Coronary artery (tissue), 2 donors: ENCODE data around the gene PPARG.
"Not testable (repeated sequence)": the region's sequence is repeated elsewhere in the genome, so short reads cannot be mapped to it uniquely, and the experiment has no call there.

Experiments used
- DNase-seq: peaks from one replicate; pipeline ENCODE4 v3.0.0-alpha.2; 2017; ENCODE audit warnings: low spot score
- H3K27ac ChIP-seq, 2 donors: fragments of 200-600 bp; sonication (generic); one replicate each; pipeline ENCODE4 v1.5.1; 2016 to 2019
- H3K4me3 ChIP-seq: fragments of 200-600 bp; sonication (generic); 2 replicates; pipeline ENCODE4 v1.5.1; 2016; ENCODE audit warnings: mild to moderate bottlenecking, moderate library complexity
- TF ChIP-seq, protein P1 (sequence below): fragments of 200-600 bp; sonication (generic); IDR thresholded peaks from one replicate; pipeline ENCODE4 v1.5.1; 2019; ENCODE audit warnings: antibody characterized with exemption

PPARG gene

GRCh38 chr3:12252889-12253288 lies 36.0 kb upstream of the PPARG start:
- Histone ChIP-seq H3K4me3 (no peak overlapping the region), H3K27ac (no peak overlapping the region)
- TF ChIP-seq, protein P1, sequence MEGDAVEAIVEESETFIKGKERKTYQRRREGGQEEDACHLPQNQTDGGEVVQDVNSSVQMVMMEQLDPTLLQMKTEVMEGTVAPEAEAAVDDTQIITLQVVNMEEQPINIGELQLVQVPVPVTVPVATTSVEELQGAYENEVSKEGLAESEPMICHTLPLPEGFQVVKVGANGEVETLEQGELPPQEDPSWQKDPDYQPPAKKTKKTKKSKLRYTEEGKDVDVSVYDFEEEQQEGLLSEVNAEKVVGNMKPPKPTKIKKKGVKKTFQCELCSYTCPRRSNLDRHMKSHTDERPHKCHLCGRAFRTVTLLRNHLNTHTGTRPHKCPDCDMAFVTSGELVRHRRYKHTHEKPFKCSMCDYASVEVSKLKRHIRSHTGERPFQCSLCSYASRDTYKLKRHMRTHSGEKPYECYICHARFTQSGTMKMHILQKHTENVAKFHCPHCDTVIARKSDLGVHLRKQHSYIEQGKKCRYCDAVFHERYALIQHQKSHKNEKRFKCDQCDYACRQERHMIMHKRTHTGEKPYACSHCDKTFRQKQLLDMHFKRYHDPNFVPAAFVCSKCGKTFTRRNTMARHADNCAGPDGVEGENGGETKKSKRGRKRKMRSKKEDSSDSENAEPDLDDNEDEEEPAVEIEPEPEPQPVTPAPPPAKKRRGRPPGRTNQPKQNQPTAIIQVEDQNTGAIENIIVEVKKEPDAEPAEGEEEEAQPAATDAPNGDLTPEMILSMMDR, result no peak
- DNase-seq, result no peak

DNA sequence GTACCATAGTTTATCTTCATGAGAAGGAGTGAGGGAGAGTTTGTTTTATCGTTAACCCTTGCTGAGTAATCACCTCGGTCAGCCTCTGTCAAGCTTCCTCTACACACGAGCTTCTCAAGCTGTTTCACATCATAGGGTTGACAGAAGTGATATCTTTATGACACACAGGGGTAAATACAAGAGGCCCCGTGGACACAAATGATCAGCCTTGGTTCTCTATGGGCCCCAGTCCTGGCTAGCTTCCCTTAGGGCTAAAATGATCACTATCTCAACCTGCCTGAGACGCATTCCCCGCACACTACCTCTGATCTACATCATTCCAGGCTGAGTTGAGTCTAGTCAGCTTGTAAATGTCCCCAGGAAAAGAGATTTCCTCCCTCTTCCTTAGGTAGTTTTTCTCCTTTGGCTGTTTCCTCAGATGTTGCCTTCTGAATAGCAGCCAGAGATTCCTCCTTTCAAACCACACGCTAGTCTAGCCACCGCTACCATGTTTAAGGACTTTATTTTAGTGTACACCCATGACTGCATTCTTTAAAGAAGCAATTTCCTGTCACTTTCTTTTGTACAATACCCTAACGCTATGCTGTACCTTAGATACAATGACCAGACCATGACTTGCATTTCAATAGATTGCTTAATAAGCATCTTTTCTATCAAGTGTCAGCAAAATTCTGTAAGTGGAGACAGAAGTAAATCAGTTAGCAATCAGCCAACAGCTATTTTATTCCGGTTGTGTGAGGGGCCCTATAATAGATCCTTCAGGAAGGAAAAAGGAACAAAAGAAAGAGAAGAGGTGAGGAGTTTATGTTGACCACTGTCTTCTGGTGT lies 35.1 kb upstream of the PPARG start:
- TF ChIP-seq, protein P1, result no peak
- Histone ChIP-seq H3K27ac (no peak overlapping the region), H3K4me3 (no peak overlapping the region)
- no peak for DNase-seq

DNA sequence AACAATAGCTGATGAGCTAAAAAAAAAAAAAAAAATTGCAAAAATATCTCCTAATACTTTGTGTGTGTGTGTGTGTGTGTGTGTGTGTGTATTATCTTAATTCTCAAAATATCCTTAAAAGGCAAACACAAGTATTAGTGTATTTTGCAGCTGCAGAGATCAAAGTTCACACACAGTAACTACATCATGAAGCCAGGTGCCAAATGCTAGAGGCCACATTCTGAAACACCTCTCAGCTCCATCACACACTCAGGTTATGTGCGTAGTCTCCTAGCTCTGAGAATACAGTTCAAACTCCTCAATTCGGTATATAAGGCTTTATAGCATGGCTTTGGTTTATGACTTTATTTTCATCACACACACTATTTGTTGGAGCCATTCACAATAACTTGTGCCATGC lies 33.5 kb upstream of the PPARG start:
- Histone ChIP-seq H3K27ac (no peak overlapping the region), H3K4me3 (no peak overlapping the region)
- TF ChIP-seq, protein P1, result no peak
- DNase-seq, result no peak

DNA sequence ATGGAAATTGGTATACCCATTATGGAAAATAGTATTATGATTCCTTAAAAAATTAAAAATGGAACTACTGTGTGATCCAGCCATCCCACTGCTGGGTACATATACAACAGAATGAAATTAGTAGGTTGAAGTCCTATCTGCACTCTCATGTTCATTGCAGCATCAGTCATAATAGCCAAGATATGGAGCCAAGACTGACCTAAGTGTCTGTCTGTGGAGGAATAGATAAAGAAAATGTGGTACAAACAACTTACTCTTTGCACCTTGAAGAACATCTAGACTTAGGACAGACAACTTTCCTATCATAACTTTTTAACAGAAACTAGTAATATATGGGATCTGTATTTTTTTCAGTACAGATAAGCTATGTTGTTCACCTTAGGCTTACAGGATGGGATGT lies 30.0 kb upstream of the PPARG start:
- no peak for DNase-seq
- Histone ChIP-seq H3K27ac (no peak overlapping the region), H3K4me3 (no peak overlapping the region)
- TF ChIP-seq, protein P1, result no peak

DNA sequence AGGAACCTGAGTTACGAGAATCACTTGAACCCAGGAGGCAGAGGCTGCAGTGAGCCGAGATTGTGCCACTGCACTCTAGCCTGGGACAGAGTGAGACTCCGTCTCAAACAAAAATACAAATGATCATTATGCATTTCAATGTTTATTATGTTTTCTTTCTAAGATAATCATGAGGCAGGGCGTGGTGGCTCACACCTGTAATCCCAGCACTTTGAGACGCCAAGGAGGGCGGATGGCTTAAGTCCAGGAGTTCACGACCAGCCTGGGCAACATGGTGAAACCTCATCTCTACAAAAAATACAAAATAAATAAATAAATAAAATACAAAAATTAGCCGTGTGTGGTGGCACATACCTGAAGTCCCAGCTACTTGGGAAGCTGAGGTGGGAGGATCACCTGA lies 26.7 kb upstream of the PPARG start:
- H3K4me3 ChIP-seq, H3K27ac ChIP-seq, DNase-seq: not testable (repeated sequence)

DNA sequence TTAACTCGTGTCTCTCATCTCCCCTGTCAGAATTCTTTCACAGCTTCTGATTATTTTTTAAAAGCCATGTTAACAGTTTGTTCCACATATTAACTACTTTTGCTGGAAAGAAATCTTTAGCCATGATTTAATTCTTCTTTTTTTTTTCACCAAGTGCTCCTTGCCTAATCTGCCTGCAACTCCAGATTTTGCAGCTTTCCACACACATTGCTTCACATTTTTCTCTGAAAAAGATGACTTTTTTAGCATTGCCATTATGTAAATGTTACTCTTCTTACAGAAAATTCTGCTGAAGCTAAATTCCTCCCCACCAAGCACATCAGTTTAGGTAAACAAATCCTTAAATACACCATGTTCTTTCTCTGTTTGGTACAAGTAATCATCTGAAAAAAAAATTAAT lies 23.4 kb upstream of the PPARG start:
- Histone ChIP-seq H3K4me3 (no peak overlapping the region), H3K27ac (no peak overlapping the region)
- TF ChIP-seq, protein P1, result no peak
- DNase-seq, result no peak

GRCh38 chr3:12266038-12266437 lies 22.8 kb upstream of the PPARG start:
- TF ChIP-seq, protein P1, result no peak
- no peak overlapping the region for H3K27ac ChIP-seq
- no peak for DNase-seq

More at GRCh38 chr3:12266038-12266437, 22.8 kb upstream of the PPARG start:
- H3K4me3 ChIP-seq, result no peak overlapping the region
